GM19438 (cell line): ENCODE data around the gene DIRAS1.
A peak's percentile ranks its signal among the peaks of the same experiment; 100 is the strongest.
"Not testable (repeated sequence)": the region's sequence is repeated elsewhere in the genome, so short reads cannot be mapped to it uniquely, and the experiment has no call there.

ENCODE experiments used
- ATAC-seq: cut with Tn5 transposase; IDR thresholded peaks from one replicate; pipeline ENCODE4 v1.9.1; 2021; ENCODE audit warnings: low read depth; ENCODE audit not compliant: unreplicated experiment

DIRAS1 gene

DNA sequence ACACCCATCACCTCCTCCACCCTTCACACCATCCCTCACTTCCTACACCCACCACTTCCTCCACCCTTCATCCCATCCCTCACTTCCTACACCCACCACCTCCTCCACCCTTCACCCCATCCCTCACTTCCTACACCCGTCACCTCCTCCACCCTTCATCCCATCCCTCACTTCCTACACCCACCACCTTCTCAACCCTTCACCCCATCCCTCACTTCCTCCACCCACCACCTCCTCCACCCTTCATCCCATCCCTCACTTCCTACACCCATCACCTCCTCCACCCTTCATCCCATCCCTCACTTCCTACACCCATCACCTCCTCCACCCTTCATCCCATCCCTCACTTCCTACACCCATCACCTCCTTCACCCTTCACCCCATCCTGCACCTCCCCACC is 7.1 kb downstream of the DIRAS1 start:
- not testable (repeated sequence) for ATAC-seq

DNA sequence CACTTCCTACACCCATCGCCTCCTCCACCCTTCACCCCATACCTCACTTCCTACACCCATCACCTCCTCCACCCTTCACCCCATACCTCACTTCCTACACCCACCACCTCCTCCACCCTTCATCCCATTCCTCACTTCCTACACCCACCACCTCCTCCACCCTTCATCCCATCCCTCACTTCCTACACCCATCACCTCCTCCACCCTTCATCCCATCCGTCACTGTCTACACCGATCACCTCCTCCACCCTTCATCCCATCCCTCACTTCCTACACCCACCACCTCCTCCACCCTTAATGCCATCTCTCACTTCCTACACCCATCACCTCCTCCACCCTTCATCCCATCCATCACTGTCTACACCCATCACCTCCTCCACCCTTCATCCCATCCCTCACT is 8.0 kb downstream of the DIRAS1 start:
- not testable (repeated sequence) for ATAC-seq

DNA sequence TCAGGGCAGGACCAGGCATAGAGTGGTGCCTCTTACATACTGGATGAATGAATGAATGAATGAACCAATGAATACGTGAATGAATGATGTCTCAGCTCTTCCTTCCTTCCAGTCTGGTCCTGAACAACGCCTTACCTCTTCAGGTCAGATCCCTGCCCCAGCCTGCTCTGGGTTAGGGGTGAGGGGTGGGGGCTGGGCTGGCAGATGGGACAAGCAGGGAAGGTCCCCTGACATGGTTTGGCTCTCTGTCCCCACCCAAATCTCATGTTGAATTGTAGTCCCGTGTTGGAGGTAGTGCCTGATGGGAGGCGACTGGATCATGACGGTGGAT is 9.3 kb downstream of the DIRAS1 start:
- no peak for ATAC-seq

DNA sequence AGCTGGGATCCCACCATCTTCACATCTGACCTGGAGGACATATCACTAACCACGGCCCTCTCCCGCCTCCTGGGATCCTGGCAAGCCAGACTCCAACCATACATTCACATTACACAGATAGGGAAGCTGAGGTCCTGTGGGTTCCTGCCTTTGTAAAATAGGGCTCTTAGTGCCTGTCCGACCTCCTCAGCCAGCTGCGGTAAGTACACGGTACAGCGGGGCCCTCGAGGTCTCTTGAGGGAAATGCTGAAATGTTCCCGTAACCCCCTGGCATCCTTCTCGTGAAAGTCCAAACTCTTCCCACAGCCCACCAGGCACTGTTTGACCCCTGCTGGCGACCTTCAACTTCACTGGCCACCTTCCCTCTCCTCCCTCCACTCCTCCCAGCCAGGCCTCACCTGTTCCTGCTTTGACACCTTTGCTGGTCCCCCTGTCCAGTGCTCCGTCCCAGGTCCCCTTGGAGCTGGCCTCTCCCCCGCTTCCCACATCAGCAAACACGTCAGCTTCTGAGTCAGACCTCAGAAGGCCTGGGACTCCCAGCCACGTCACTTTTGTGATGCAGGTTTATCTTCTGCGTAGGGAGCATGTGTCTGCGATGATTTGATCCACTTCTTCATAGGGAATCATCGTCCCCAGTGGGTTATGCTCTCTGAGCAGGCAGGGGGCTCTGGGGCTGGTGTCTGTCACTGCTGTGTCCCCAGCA is 9.8 kb downstream of the DIRAS1 start:
- ATAC-seq, result no peak

DNA sequence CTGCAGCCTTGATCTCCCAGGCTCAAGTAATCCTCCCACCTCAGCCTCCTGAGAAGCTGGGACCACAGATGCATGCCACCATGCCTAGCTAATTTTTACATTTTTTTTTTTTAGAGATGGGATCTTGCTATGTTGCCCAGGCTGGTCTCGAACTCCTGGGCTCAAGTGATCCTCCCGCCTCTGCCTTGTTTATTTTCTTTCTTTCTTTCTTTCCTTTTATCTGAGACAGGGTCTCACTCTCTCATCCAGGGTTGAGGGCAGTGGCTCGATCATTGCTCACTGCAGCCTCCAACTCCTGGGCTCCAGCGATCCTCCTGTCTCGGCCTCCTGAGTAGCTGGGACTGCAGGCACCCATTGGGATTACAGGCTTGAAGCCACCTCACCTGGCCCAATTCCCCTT is 14.9 kb downstream of the DIRAS1 start:
- ATAC-seq, result no peak

DNA sequence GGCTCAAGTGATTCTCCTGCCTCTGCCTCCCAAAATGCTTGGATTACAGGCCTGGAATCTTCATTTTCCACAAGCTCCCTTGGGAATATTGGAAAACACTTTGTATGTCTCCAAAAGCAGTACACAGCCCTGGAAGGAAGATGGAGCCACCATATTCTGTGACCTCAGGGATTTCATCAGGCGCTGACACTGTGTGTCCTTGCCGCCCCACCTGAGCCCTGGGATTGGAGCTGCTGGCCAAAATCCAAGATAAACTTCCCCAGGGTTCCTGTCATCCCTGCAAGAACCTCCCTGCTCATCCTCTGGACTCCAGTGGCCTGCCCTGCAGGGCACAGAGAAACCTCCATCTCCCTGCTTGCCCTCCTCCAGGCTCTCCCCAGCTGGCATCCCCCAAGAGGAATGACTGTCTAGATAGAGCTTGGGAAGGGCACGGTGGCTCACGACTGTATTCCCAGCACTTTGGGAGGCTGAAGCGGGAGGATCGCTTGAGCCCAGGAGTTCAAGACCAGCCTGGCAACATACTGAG is 17.4 kb downstream of the DIRAS1 start:
- no peak for ATAC-seq

DNA sequence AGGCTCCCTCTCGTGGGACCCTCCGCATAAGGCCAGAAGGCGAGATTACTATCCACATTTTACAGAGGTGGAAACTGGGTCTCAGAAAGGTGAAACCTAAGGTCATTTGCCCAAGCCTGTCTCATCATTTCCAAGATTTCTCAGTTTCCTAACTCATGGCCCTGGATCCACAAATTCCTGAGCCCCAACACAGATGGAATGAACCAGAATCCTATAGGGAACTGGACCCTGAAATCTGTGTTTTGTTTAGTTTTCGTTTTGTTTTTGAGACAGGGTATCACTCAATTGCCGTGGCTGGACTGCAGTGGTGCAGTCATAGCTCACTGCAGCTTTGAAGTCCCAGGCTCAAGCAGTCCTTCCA is 18.1 kb downstream of the DIRAS1 start:
- no peak for ATAC-seq

DNA sequence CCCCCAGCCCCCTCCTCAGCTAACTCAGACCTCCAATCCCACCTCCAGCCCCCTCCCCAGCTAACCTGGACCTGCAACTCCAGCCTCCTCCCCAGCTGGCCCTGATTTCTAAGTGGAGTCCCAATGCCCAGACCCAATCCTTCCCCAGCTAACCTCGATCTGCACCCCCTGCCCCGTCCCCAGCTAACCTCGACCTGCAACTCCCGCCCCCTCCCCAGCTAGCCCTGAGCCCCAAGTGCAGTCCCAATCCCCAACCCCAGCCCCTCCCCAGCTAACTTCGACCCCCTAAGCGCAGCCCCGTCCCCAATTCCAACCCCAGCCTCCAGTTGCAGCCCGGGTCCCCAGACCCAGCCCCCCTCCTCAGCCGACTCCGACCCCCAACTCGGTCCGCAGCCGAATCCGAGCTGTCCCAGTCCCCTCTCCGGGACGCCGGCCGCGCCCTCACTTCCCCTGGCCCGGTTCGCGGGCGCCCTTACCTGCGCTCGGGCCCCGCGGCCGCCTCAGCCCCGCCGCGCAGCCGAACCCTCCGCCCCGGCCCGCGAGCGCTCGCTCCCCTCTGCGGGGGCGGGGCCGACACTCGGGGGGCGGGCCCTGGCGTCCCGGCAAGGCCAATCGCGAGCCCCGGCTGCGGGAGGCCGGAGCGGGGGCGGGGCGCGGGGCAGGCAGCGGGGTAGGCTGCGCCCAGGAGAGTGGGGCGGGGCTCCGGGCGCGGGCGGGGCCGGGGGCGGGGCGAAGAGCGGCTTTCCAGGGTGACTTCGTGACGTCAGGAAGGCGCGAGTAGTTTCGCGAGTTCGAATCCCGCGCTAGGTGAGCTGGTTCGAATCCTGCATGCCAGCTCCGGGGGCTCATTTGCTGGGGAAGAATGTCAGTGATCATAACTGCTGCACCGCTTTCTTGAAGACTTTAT is 18.7 kb downstream of the DIRAS1 start, which contains the start of gene GNG7:
Gene GNG7, minus strand, starts transcription at position 525 of the 907 bp plus-strand sequence. CDS start 182,006 bp downstream, outside the sequence.
- peak; percentile 75 for ATAC-seq

DNA sequence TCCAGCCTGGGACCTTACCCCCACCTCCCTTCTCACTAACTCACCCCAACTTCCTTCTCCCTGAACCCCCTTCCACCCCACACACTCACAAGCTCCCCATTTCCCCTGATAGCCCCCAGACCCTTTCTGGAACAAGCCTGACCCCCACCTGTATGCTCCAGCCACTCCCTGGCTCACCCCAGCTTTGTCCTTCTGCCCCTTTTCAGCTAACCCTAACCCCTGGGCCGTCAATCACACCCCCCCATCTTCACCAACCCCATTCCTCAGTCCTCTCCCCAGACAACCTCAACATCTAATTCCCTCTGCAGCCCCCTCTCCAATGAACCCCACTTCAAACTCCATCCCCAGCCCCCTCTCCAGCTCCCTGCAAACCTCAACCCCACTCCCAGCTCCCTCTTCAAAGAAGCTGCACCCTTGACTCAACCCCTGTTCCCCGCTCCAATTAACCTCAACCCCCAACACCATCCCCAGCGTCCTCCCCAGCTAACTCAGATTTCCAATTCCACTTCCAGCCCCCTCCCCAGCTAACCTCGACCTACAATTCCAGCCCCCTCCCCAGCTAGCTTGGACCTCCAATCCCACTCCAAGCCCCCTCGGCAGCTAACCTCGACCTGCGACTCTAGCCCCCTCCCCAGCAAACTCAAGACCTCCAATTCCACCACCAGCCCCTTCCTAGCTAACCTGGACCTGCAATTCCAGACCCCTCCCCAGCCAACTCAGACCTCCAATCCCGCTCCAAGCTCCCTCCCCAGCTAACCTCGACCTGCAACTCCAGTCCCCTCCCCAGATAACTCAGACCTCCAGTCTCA is 19.6 kb downstream of the DIRAS1 start:
- ATAC-seq, result no peak

DNA sequence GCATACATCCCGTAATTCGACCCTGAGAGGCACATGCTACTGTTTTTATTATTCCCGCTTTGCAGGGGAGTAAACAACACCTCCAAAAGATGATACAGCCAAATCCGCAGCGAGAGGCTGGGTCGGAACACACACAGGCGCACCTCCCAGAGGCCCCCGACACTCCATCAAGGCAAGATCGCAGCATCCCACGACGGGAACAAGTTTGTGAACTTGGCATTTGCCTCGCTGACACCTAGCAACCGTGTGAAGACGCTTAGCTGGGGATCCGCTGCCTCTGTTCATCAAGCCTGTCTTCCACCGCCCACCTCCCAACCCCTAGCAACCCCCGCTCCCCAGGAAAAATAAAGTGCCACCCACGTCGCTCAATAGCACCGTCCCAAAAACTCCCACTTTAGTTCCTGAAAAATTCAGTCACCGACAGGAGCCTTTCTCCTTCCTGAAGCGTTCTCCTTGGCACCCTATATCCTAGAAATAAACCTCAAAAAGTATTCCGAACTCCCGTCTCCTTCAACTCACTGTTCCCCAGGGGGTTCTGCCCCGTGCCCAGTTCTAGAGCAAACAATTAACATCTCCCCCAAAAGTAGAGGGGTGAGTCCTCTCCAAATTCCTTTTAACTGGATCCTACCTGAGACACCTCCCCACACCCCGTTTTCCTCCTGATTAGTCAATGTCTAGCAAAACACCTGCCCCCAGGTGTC is 20.4 kb downstream of the DIRAS1 start:
- no peak for ATAC-seq

DNA sequence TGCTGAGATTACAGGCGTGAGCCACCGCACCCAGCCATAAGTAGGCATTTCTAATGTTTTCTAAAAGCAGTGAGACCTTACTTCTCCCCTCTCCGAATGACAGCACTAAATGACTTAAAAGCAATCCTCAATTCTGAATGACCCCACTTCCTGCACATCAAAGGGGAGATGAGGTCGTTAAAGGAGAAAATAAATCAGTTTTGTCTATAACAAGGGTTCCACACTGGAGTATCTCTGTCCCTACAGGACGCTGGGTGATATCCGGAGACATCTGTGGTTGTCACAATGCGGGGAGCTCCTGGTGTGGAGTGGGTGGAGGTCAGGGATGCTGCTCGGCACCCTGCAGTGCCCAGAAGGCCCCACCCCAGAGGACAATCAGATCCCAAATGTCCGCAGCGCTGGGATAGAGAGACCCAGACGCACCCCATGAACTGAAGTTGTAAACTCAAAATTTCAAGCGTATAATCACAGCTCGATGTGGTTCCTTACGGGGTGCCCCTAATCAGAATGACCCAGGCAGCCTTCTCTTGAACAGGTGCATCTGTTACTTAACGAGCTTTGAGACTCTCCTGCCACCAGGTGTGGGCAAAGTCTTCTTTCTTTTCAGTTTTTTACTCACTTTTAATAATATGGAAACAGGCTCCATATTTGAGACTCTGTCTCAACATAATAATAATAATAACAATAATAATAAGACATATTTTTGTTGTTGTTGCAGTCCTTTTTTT is 21.6 kb downstream of the DIRAS1 start:
- no peak for ATAC-seq

DNA sequence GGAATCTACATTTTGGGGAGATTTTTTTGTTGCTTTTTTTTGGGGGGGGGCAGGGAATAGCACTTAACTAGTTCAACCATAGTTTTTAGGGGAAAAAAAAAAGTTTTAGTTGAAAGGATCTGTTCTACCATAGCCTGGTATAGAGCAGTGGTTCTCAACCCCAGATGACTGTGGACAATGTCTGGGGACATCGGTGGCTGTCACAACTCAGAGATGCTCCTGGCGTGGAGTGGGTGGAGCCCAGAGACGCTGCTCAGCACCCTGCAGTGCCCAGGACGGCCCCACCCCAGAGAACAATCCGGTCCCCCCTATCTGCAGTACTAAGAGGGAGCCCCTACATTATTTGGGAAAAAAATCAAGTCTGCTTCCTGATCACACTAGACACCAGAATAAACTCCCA is 27.0 kb downstream of the DIRAS1 start:
- ATAC-seq, result no peak

DNA sequence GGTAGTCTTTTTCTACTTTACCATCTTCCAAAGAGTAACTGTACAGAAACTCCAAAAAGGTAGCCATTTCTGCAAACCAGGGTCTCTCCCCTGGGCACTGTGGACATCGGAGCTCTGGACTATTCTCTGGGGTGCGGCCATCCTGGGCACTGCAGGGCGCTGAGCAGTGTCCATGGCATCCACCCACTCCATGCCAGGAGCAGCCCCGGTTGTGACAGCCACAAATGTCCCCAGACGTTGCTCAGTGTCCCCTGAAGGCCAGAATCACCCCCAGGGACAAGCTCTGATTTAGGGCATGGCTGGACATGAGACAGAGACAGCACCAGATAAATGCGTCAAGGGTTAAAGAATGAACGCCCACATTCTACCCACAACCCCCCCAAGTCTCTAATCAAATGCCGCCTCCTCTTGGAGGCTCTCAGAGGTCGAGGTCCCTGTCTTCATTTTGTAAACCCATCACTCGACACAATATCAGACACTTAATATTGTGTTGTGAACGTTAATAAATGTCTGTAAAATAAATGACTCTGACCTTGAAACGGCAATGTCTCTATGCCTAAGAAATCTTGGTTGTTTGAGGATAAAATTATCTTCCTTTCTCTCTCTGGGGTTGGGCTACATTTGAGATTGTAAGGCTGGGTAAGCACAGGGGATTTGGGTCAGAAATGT is 27.5 kb downstream of the DIRAS1 start:
- ATAC-seq, result no peak

DNA sequence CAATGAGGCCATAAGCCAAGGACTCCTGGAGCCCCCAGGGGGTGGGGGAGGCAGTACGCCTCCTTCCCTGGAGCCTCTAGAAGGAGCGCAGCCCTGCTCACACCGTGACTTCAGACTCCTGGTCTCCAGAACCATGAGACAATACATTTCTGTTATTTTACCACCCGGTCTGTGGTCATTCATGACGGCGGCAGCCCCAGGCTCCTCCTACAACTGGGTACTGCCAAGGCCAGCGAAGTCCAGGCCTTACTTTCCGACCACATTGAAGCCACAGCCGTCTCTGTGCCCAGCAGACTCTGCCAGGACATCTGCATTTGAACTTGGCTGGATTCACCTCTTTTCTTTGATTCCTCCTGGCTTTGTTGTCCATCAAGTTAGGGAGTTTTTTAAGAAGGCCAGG is 29.2 kb downstream of the DIRAS1 start:
- ATAC-seq, result no peak

DNA sequence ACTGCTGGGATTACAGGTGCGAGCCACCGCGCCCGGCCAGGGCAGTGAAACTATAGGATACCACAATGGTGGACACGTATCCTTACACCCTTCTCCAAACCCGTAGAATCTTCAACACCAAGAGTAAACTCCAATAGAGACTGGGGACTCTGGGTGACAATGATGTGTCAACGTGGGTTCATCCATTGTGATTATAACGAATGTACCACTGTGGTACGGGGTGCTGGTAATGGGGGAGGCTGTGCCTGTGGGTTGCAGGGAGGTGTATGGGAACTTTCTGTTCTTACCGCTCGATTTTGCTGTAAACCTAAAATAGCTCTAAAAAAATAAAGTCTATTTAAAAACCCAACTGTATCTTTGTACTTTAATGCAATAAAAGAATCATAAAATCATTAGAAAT is 30.3 kb downstream of the DIRAS1 start:
- ATAC-seq, result no peak

DNA sequence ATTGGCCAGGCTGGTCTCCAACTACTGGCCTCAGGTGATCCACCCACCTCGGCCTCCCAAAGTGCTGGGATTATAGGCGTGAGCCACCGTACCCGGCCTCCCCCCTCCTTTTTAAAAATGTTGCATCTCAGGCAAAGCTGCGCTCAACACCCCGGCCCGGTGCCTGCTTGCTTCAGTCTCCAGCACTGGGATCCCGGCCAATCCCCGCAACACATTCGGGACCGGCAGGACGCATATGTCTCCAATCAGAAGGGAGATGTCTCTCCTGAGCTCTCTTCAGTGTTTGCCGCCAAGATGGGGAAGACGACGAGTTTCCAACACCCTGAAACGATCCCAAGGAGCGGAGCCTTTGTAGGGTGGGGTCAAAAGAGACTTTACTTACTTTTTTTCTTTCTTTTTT is 34.8 kb downstream of the DIRAS1 start:
- ATAC-seq, result no peak

DNA sequence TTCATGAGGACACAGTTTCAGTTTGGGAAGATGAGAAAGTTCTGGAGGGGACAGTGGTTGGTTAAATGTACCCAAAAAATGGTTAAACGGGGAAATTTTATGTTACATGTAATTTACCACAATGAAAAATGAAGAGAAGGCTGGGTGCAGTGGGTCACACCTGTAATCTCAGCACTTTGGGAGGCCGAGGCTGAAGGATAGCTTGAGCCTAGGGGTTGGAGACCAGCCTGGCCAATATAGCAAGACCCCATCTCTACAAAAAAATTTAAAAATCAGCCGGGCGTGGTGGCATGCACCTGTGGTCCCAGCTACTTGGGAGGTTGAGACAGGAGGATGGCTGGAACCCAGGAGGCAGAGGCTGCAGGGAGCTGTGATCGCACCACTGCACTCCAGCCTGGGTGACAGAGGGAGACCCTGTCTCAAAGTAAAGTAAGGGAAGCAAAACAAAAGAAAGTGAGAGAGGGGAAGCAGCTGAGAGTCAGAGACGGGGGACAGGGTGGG is 35.9 kb downstream of the DIRAS1 start:
- no peak for ATAC-seq

DNA sequence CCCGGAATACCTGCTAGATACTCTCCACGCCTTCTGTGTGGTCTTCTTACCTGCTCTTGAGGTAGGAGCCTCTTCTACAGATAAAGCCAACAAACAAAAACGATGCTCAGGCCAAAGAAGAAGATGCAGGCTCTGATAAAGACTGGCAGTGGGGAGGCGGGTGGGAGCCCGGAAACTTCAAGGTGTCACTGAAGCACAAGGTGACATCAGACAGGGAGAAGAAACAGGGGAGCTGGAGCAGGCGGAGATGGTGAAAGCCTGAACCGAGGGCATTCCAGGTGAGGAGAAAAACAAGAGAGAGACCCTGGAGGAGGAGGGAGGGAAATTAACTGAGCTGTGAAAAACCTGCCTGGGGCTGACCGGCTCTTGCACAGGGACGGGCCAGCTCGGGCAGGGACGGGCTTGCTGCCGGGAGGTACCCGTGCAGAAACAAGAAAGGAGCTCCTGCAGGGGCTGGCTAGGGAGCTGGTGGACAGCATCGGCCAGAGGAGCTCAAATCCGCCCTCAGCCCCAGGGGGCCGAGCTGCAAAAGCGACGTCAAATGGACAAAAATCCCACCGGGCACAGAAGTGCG is 37.7 kb downstream of the DIRAS1 start:
- no peak for ATAC-seq

DNA sequence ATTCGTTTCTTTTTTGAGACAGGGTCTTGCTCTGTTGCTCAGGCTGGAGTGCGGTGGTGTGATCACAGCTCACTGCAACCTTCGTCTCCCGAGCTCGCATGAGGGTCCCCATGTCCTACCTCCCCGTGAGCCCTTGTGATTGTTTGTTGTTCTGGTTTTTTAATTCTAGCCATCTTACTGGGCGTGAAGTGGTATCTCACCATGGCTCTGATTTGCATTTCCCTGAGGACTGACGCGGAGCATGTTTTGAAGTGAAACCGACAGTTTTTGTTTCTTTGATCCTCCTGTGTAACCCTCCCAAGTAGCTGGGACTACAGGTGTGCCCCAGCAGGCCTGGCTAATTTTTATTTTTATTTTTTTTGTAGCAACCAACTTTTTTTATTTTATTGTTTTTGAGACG is 40.4 kb downstream of the DIRAS1 start:
- no peak for ATAC-seq
